Measurements from ENCODE around the gene HK1.
A peak's percentile ranks its signal among the peaks of the same experiment; 100 is the strongest.

Gene HK1

DNA sequence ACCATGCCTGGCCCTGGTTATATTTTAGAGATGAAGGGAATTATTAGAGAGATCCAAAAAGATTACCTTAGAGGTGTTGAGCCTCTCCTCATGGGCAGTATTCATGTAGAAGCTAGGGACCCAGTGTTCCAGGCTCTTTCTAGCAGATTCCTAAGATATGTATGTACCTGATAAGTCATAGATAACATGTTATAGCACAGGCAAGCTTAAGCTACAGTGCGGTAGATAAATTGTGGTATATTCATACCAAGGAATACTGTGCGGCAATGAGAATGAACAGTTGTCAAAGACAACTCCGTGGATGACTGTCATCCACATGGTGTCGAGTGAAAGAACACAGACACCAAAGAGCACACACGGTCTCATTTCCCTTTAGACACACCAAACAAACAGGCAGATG lies 85.4 kb downstream of the HK1 start:
- peaks cover 77% of the 10 kb centered on the region for H3K36me3 ChIP-seq (ENCODE audit: insufficient read depth, low read length)
- H3K9me3 ChIP-seq (ENCODE audit: insufficient read depth, low read depth, low read length): no peaks in the 10 kb centered on the region
- no peaks in the 10 kb centered on the region for H3K27me3 ChIP-seq (ENCODE audit: insufficient read depth, low read length)
- 97% methylated on average over 5 of the region's 5 CpGs for WGBS
- H3K4me1 ChIP-seq (ENCODE audit: insufficient read depth, low read length): peaks cover 5% of the 10 kb centered on the region; the same call in 1 of the 2 replicates
- no peak overlapping the region for H3K9ac ChIP-seq (ENCODE audit: low read depth, low read length)
- no peak overlapping the region for H3K27ac ChIP-seq (ENCODE audit: low read depth, low read length)
- no peak overlapping the region for H3K4me3 ChIP-seq (ENCODE audit: low read length)

DNA sequence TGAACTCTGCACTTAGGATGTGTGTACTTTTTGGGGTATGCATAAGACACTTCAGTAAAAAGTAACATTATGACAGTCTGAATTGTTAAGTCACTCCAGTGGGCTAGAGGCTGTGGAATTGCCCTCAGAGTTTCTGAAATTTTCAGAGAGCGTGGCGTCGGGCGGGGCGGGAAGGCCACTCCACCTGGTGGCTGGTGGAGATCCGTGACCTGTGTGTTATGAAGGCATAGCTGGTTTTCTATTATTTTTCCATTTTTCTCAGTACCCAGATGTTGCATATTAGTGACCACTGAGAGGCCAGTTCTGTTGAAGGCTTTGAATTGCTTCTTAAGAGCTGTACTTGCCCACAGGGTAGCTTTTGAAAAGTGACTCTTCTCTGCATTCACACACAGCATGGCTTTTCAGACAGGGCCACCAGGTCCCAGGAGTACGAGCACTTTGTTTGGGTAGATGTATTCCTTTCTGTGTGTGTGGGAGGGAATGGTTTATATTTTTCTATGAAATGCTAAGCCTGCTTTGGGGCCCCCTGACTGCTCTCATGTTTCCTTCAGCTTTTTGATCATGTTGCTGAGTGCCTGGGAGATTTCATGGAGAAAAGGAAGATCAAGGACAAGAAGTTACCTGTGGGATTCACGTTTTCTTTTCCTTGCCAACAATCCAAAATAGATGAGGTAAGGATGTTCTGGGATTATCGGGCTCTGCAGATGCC lies 86.1 kb downstream of the HK1 start:
- H3K27ac ChIP-seq (ENCODE audit: low read depth, low read length): no peak overlapping the region
- H3K36me3 ChIP-seq (ENCODE audit: insufficient read depth, low read length): peaks cover 84% of the 10 kb centered on the region

DNA sequence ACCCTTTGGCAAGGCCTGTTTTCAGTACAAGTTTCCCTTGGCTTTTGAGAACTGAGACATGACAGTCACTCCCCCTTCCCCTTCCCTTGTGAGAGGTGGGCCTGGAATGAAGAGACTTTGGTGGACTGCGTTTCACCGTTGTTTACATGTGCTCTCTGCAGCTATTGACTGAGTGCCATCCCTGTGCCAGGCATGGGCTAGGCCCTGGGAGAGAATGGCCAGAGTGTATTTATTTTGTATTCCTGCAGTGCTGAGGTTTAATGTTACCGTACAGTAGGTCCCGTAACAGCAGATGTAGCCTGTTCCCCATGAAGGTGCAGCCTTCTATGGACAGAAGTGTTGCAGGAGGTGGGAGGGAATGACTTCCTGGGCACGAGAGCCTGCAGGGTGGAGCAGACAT lies 88.4 kb downstream of the HK1 start:
- peaks cover 88% of the 10 kb centered on the region for H3K36me3 ChIP-seq (ENCODE audit: insufficient read depth, low read length)
- no peaks in the 10 kb centered on the region for H3K9me3 ChIP-seq (ENCODE audit: insufficient read depth, low read depth, low read length)
- no peak overlapping the region for H3K27ac ChIP-seq (ENCODE audit: low read depth, low read length)
- H3K9ac ChIP-seq (ENCODE audit: low read depth, low read length): no peak overlapping the region
- H3K4me3 ChIP-seq (ENCODE audit: low read length): no peak overlapping the region
- WGBS: 97% methylated on average over 5 of the region's 5 CpGs
- H3K4me1 ChIP-seq (ENCODE audit: insufficient read depth, low read length): no peaks in the 10 kb centered on the region
- H3K27me3 ChIP-seq (ENCODE audit: insufficient read depth, low read length): no peaks in the 10 kb centered on the region

More for the DNA sequence above, 86.1 kb downstream of the HK1 start:
- H3K9me3 ChIP-seq (ENCODE audit: insufficient read depth, low read depth, low read length): no peaks in the 10 kb centered on the region
- no peak overlapping the region for H3K4me3 ChIP-seq (ENCODE audit: low read length)
- H3K27me3 ChIP-seq (ENCODE audit: insufficient read depth, low read length): no peaks in the 10 kb centered on the region
- H3K9ac ChIP-seq (ENCODE audit: low read depth, low read length): no peak overlapping the region
- H3K4me1 ChIP-seq (ENCODE audit: insufficient read depth, low read length): peaks cover 3% of the 10 kb centered on the region; the same call in 1 of the 2 replicates
- WGBS: 94% methylated on average over 8 of the region's 9 CpGs

DNA sequence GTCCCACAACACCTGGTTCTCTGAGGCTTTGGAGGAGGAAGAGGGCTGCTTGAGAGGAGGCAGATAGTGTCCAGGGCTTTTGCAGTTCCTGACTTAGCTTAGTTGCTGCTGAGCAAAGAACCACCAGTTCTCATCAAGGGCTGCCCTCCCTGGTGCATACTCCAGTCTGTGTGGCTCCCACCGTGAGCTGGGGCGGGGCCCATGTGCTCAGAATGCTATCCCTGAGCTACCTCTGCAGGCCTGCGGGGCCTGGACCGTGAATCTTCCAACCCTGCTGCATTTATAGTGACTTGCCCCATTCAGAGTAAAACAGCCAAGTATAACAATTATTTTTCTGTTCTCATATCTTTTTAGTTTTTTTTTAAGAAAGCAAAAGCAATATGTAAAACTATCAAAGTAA lies 89.2 kb downstream of the HK1 start:
- WGBS: 86% methylated on average over 4 of the region's 4 CpGs
- H3K36me3 ChIP-seq (ENCODE audit: insufficient read depth, low read length): peaks cover 89% of the 10 kb centered on the region
- H3K27ac ChIP-seq (ENCODE audit: low read depth, low read length): no peak overlapping the region
- no peaks in the 10 kb centered on the region for H3K4me1 ChIP-seq (ENCODE audit: insufficient read depth, low read length)
- no peaks in the 10 kb centered on the region for H3K27me3 ChIP-seq (ENCODE audit: insufficient read depth, low read length)
- no peaks in the 10 kb centered on the region for H3K9me3 ChIP-seq (ENCODE audit: insufficient read depth, low read depth, low read length)
- H3K9ac ChIP-seq (ENCODE audit: low read depth, low read length): no peak overlapping the region
- no peak overlapping the region for H3K4me3 ChIP-seq (ENCODE audit: low read length)

DNA sequence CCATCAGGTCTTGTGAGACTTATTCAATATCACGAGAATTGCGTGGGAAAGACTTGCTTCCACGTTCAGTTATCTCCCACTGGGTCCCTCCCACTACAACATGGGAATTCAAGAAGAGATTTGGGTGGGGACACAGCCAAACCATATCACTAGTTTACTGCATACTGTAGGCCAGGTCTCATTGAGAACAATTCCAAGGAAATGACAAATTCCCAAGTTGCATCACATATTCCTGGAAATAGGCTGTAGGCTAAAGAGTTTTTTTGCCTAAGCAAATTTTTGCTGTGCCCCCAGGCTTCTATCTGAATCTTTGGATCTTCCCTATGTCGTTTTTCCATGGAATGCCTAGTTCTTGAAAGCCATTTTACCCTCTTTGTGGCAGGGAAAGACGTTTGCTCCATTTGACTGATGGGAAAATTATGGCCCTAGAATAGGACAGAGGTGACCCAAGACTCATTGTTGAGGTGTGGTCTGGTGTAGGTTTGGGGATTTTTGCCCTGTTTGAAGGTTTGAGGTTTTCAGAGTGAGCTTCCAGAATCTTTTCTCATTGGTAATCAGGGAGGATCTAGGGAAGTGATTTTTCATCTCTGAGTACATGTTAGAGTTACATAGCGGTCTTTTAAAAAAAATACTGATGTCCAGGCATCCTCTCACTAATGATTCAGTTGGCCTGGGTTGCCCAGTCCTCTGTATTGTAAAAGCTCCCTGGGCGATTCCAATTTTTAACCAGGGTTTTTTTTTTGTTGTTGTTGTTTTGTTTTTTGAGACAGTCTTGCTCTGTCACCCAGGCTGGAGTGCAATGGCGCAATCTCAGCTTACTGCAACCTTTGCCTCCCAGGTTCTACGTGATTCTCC lies 94.1 kb downstream of the HK1 start:
- H3K27ac ChIP-seq (ENCODE audit: low read depth, low read length): no peak overlapping the region
- H3K36me3 ChIP-seq (ENCODE audit: insufficient read depth, low read length): peaks cover 68% of the 10 kb centered on the region
- H3K27me3 ChIP-seq (ENCODE audit: insufficient read depth, low read length): no peaks in the 10 kb centered on the region
- no peak overlapping the region for H3K9ac ChIP-seq (ENCODE audit: low read depth, low read length)
- peaks cover 12% of the 10 kb centered on the region; the same call in 1 of the 2 replicates for H3K4me1 ChIP-seq (ENCODE audit: insufficient read depth, low read length)
- 91% methylated on average over 9 of the region's 9 CpGs for WGBS
- H3K9me3 ChIP-seq (ENCODE audit: insufficient read depth, low read depth, low read length): no peaks in the 10 kb centered on the region
- no peak overlapping the region for H3K4me3 ChIP-seq (ENCODE audit: low read length)

DNA sequence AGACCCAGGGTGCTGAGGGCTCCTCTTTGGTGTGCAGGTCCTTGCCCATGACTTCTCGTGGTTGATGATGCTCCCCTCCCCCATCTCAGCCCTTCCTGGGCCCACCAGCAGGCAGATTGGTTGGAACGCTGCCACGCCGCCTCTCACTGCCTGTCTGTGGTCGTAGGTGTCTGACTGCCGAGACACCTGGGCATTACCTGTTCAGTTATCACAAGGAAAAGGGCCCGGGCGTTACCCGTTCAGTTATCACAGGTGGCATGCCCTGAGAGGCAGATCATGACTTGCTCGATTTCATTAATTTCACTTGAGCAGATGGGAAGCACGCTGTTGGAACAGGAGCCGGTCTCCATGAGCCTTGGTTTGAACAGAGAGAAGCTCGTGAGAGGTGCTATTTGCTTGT lies 95.9 kb downstream of the HK1 start:
- WGBS: 92% methylated on average over 13 of the region's 13 CpGs
- H3K4me1 ChIP-seq (ENCODE audit: insufficient read depth, low read length): peaks cover 12% of the 10 kb centered on the region; the same call in 1 of the 2 replicates
- no peaks in the 10 kb centered on the region for H3K27me3 ChIP-seq (ENCODE audit: insufficient read depth, low read length)
- no peak overlapping the region for H3K4me3 ChIP-seq (ENCODE audit: low read length)
- peaks cover 69% of the 10 kb centered on the region for H3K36me3 ChIP-seq (ENCODE audit: insufficient read depth, low read length)
- H3K9ac ChIP-seq (ENCODE audit: low read depth, low read length): no peak overlapping the region
- no peak overlapping the region for H3K27ac ChIP-seq (ENCODE audit: low read depth, low read length)
- no peaks in the 10 kb centered on the region for H3K9me3 ChIP-seq (ENCODE audit: insufficient read depth, low read depth, low read length)

DNA sequence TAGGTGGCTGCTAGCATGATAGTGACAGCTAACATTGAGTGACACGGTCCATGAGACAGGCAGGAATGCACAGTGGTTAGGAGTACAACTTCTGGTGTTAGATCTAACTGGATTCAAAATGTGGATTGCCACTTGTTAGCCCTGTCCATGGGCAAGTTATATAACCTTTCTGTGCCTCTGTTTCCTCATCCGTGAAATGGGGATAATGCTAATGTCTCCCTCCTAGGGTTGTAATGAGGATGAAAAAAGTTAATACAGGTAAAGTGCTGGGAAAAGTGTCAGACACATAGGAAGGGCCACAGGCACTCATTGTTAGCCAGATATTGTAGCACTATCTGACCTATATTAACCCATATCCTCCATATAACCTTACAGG lies 96.6 kb downstream of the HK1 start:
- Histone ChIP-seq H3K9me3 (ENCODE audit: insufficient read depth, low read depth, low read length) (no peaks in the 10 kb centered on the region), H3K36me3 (ENCODE audit: insufficient read depth, low read length) (peaks cover 70% of the 10 kb centered on the region), H3K4me1 (ENCODE audit: insufficient read depth, low read length) (peaks cover 12% of the 10 kb centered on the region; the same call in 1 of the 2 replicates), H3K9ac (ENCODE audit: low read depth, low read length) (peak overlapping the region; percentile 17; the same call in 1 of the 2 replicates), H3K27me3 (ENCODE audit: insufficient read depth, low read length) (no peaks in the 10 kb centered on the region), H3K4me3 (ENCODE audit: low read length) (no peak overlapping the region), H3K27ac (ENCODE audit: low read depth, low read length) (peak overlapping the region; percentile 76)
- WGBS: 92% methylated on average over 2 of the region's 2 CpGs

DNA sequence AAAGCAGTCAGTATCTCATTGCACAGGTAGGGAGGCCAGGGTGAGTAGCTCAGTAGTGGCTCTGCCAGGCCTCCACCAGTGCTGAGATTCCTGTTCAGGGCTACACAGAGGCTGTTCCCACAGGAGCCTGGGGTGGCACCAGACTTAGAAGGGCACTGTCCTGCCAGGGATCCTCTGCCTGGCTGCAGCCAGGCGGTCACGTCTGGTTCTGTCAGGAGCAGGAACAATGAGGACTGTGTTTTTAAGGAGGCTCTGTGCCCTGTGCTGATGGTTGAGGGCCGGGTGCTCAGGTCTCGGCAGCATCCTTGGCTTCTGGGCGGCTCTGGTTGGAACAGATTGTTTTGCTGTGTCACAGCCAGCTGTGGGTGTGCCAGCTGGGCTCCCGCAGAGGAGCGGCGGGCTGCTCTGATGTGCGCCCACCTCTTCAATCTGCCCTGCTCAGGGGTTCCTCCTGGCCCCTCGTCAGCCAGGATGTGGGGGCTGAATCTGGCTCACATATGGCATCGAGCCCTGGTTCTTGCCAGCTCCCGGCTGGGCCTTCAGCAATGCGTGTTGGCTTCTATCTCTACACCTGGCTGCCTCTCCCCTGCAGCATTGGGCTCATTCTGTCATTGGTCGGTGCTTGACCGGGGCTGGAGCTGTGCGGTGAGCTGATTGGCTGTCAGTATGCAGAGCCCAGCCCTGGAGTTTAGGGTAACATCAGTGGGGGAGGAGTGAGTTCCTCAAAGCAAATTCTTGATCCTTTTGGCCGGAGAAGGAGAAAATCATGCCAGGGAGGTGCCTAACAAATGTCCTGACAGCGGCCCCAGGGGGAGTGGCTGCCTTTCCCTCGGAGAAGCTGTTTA lies 97.2 kb downstream of the HK1 start:
- no peaks in the 10 kb centered on the region for H3K9me3 ChIP-seq (ENCODE audit: insufficient read depth, low read depth, low read length)
- H3K9ac ChIP-seq (ENCODE audit: low read depth, low read length): peak overlapping the region; percentile 17; the same call in 1 of the 2 replicates
- H3K27ac ChIP-seq (ENCODE audit: low read depth, low read length): peak overlapping the region; percentile 76
- peaks cover 70% of the 10 kb centered on the region for H3K36me3 ChIP-seq (ENCODE audit: insufficient read depth, low read length)
- H3K4me1 ChIP-seq (ENCODE audit: insufficient read depth, low read length): peaks cover 12% of the 10 kb centered on the region; the same call in 1 of the 2 replicates
- H3K27me3 ChIP-seq (ENCODE audit: insufficient read depth, low read length): no peaks in the 10 kb centered on the region
- 68% methylated on average over 18 of the region's 19 CpGs for WGBS
- H3K4me3 ChIP-seq (ENCODE audit: low read length): no peak overlapping the region

DNA sequence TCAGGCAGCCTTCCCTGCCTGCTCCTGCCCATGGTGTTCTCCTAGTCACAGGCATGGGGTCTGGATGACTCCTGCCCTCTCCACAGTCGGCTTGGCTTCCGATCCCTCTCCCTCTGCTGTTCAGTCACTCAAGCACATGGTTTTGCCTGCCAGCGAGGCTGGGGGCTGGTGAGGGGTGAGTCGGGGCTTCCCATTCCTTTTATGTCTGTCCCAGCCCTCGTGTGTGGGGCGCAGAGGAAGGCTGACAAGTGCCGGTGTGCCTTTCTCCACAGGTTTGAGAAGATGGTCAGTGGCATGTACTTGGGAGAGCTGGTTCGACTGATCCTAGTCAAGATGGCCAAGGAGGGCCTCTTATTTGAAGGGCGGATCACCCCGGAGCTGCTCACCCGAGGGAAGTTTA lies 98.4 kb downstream of the HK1 start:
- Histone ChIP-seq H3K27me3 (ENCODE audit: insufficient read depth, low read length) (no peaks in the 10 kb centered on the region), H3K9me3 (ENCODE audit: insufficient read depth, low read depth, low read length) (no peaks in the 10 kb centered on the region), H3K36me3 (ENCODE audit: insufficient read depth, low read length) (peaks cover 64% of the 10 kb centered on the region), H3K4me1 (ENCODE audit: insufficient read depth, low read length) (peaks cover 12% of the 10 kb centered on the region; the same call in 1 of the 2 replicates), H3K9ac (ENCODE audit: low read depth, low read length) (no peak overlapping the region), H3K4me3 (ENCODE audit: low read length) (no peak overlapping the region), H3K27ac (ENCODE audit: low read depth, low read length) (no peak overlapping the region)
- 95% methylated on average over 11 of the region's 11 CpGs for WGBS

DNA sequence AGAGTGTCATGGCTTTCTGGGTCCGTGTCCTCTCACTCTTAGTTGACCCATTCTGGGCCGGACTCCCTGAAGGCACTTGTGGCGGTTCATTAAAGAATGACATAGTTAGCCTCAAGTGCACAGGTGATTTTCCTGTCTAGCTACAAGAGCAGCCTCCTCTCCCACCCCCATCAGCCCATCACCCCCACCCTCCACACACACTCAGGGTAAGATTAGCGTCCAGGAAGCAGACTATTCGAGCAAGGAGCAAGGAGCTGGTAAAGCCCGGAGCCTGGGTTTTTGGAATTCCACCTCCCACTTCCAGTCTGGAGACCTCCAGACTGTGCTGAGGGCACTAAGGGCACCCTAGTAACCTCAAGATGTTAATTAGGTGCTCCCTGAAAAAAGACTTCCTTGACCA lies 98.9 kb downstream of the HK1 start:
- no peak overlapping the region for H3K9ac ChIP-seq (ENCODE audit: low read depth, low read length)
- H3K4me1 ChIP-seq (ENCODE audit: insufficient read depth, low read length): peaks cover 12% of the 10 kb centered on the region; the same call in 1 of the 2 replicates
- H3K36me3 ChIP-seq (ENCODE audit: insufficient read depth, low read length): peaks cover 64% of the 10 kb centered on the region
- no peaks in the 10 kb centered on the region for H3K9me3 ChIP-seq (ENCODE audit: insufficient read depth, low read depth, low read length)
- H3K4me3 ChIP-seq (ENCODE audit: low read length): no peak overlapping the region
- 92% methylated on average over 6 of the region's 6 CpGs for WGBS
- H3K27me3 ChIP-seq (ENCODE audit: insufficient read depth, low read length): no peaks in the 10 kb centered on the region
- H3K27ac ChIP-seq (ENCODE audit: low read depth, low read length): no peak overlapping the region

All from HUES64 (cell line).